GM21825 (cell line): ENCODE data around the gene ZNF83.
A peak's percentile ranks its signal among the peaks of the same experiment; 100 is the strongest.
"Not testable (repeated sequence)": the region's sequence is repeated elsewhere in the genome, so short reads cannot be mapped to it uniquely, and the experiment has no call there.

Source experiments
- ATAC-seq: cut with Tn5 transposase; IDR thresholded peaks from one replicate; pipeline ENCODE4 v1.9.1; 2021; ENCODE audit warnings: mild to moderate bottlenecking, moderate library complexity; ENCODE audit not compliant: unreplicated experiment

The ZNF83 gene

DNA sequence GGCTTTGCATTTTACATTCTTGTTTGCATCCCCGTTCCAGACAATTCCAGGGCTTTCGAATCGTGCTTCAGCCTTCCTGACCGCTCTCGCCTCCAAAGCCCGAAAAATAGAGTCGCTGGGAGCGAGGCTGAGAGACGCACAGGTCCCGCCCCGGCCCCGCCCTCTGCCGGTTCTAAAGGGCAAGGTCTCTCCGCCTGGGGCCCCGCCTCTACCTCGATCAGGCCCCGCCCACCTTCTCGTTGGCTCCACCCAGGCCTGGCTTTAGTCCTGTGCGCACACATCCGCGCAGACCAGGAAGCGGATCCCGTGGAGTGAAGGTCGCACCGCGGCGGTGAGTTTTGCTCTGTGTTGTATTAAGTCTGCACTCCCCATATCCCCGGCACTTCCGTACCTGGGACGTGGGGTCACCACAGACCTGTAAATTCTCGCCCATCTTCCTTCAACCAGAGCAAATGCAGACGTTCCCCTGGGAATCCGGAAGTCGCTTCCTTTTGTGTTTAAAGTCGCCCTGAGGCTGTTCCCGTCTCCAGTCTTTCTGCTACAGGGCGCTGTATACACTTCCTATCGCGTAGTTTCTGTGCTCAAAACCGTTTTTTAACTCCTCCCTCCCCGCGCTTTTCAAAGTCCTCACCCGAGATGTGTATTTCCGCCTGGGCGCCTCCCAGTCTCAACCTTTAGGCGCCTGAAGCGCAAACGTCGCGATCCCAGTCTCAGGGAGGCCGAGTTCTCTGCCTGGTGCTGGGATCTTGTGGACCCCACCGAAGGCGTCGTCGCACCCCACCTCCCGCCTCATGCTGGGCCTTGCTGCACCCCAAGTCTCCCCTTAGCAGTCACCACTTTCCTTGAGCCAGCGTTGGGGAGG lies 67.9 kb downstream of the ZNF83 start, which contains the start of gene ZNF701:
Gene ZNF701, plus strand, starts transcription at position 288 of the 862 bp plus-strand sequence. CDS start 3,861 bp downstream, outside the sequence.
- peak; percentile 91 for ATAC-seq

GRCh38 chr19:52569638-52569999 lies 68.5 kb downstream of the ZNF83 start:
- ATAC-seq = not testable (repeated sequence)

GRCh38 chr19:52567921-52568320 lies 70.2 kb downstream of the ZNF83 start:
- ATAC-seq = no peak

- no peak for ATAC-seq
Observed at GRCh38 chr19:52566588-52566987, 71.6 kb downstream of the ZNF83 start.

GRCh38 chr19:52566121-52566520 lies 72.0 kb downstream of the ZNF83 start:
- no peak for ATAC-seq
